AG04450 (cell line): ENCODE data around the gene GRIN2A. TPM values are rescaled to one million over a fixed set of nuclear protein-coding genes. Genes with fewer than 3 reads are reported as not detected.

ENCODE experiments used
- CTCF ChIA-PET: fragments of 300-600, 350-600 bp; formaldehyde crosslinking; extraction: SDS; loops from one replicate; lab custom pipeline; 2022; ENCODE audit warnings: antibody characterized with exemption, inconsistent platforms; lab: Charles Lee
- POLR2A ChIA-PET: fragments of 350-600 bp; formaldehyde crosslinking; extraction: SDS; loops from one replicate; lab custom pipeline; 2021; ENCODE audit warnings: antibody characterized with exemption, inconsistent platforms; lab: Yijun Ruan, JAX
- DNase-seq: peaks from one replicate; pipeline ENCODE4 v3.0.0-alpha.2; 2011; ENCODE audit warnings: low read depth, low spot score
- H3K27ac ChIP-seq: one replicate; pipeline ENCODE4 v1.5.1; 2012; ENCODE audit warnings: low read depth, low read length, control low read depth
- H3K27me3 ChIP-seq: one replicate; pipeline ENCODE4 v1.6.0; 2012; ENCODE audit warnings: low read length; ENCODE audit not compliant: control insufficient read depth, insufficient read depth
- H3K4me3 ChIP-seq: 2 replicates; pipeline ENCODE4 v1.5.1; 2011; ENCODE audit warnings: mild to moderate bottlenecking, low read depth, low read length, control low read depth
- H3K9me3 ChIP-seq: 2 replicates; pipeline ENCODE4 v1.5.1; 2012; ENCODE audit warnings: low read length; ENCODE audit not compliant: control insufficient read depth, insufficient read depth
- polyA plus RNA-seq: library from polyadenylated mRNA; depleted of rRNA; stranded (reverse); fragments of >200 nt; gene quantifications from 2 replicates; pipeline ENCODE4 v1.2.3, GENCODE V29; 2011
- TF ChIP-seq, protein P1 (sequence below): IDR thresholded peaks from 2 replicates; pipeline ENCODE4 v1.5.1; 2011; ENCODE audit warnings: low read depth, low read length, control low read depth, inconsistent platforms

GRIN2A gene
- polyA plus RNA-seq, 1 experiment, result not detected

DNA sequence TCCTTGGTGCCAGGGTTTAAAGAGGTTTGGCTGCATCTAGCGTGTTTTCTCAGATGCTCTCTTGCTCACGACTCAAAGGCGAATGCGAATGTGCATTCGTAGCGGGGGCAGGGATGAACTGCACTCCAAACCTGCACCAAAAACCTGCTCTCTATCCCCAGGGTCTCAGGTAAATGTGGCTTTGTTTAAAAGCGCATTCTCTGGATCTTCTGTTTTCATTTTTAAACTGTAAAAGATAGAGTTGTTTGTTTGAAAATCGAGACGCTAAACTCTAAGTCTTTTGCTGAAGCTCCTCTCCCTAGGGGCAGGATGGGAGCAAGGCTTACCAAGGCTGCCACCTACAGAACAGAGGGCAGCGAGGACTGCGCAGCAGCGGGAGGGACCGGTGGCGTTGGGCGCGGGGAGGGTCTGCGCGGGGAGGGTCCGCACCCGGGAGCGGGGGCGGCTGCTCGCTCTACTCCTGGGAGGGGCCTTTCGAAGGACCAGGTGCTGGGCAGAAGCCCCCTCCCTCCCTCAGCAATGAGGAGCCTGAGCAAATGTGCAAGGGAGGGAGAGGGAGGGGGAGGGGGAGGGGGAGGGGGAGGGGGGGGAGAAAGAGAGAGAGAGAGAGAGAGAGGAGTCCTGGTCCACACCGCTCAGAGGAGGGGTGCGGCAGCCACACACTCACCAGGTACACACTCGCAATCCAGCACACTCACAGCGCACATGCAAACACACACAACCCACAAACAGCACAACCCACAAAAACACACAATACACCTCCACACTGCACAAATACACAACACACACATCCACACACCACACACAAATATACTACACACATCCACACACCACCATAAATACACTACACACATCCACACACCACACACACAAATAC is 142.8 kb downstream of the GRIN2A start:
- Histone ChIP-seq H3K27me3 (no peaks in the 10 kb centered on the region), H3K27ac (no peak overlapping the region), H3K4me3 (no peak overlapping the region), H3K9me3 (peaks cover 34% of the 10 kb centered on the region)
- DNase-seq, result no peak
- TF ChIP-seq, protein P1, sequence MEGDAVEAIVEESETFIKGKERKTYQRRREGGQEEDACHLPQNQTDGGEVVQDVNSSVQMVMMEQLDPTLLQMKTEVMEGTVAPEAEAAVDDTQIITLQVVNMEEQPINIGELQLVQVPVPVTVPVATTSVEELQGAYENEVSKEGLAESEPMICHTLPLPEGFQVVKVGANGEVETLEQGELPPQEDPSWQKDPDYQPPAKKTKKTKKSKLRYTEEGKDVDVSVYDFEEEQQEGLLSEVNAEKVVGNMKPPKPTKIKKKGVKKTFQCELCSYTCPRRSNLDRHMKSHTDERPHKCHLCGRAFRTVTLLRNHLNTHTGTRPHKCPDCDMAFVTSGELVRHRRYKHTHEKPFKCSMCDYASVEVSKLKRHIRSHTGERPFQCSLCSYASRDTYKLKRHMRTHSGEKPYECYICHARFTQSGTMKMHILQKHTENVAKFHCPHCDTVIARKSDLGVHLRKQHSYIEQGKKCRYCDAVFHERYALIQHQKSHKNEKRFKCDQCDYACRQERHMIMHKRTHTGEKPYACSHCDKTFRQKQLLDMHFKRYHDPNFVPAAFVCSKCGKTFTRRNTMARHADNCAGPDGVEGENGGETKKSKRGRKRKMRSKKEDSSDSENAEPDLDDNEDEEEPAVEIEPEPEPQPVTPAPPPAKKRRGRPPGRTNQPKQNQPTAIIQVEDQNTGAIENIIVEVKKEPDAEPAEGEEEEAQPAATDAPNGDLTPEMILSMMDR, result no peak
- ChIA-PET CTCF (no interaction called here), POLR2A (no interaction called here)

DNA sequence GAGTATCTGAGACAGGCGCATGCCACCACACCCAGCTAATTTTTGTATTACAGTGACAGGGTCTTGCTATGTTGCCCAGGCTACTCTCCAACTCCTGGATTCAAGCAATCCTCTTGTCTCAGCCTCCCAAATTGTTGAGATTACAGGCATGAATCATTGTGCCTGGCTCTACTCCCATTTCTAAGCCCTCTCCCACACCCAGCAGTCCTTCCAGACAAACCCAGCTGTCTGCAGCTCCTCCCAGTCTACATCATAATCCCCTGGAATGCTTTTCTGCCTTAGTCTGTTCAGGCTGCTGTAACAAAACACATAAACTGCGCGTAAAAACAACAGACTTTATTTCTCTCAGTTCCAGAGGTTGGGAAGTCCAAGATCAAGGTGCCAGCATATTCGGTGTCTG is 144.5 kb downstream of the GRIN2A start:
- Histone ChIP-seq H3K4me3 (no peak overlapping the region), H3K9me3 (peaks cover 39% of the 10 kb centered on the region), H3K27me3 (no peaks in the 10 kb centered on the region), H3K27ac (no peak overlapping the region)
- ChIA-PET CTCF (no interaction called here), POLR2A (no interaction called here)
- TF ChIP-seq, protein P1, result no peak
- no peak for DNase-seq

DNA sequence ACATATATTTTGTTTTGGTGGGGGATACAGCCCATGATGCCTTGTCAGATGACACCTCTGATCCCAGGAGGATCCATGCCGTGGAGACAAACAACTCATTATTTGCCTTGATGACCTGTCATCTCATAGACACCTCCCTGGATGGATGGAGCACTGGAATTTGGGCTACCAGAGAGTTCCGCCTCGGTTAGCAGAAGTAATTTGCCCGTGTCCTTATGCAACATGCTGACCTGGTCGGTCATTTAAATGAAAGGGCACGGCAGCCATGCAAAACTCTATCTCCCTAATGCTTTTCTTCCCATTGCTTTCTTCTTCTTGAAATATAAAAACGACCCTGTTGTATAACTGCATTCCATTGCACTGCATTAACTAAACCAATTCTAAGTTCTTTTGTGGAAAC is 145.3 kb downstream of the GRIN2A start:
- TF ChIP-seq, protein P1, result no peak
- ChIA-PET POLR2A (no interaction called here), CTCF (no interaction called here)
- Histone ChIP-seq H3K27me3 (no peaks in the 10 kb centered on the region), H3K9me3 (peaks cover 40% of the 10 kb centered on the region), H3K27ac (no peak overlapping the region), H3K4me3 (no peak overlapping the region)
- no peak for DNase-seq

DNA sequence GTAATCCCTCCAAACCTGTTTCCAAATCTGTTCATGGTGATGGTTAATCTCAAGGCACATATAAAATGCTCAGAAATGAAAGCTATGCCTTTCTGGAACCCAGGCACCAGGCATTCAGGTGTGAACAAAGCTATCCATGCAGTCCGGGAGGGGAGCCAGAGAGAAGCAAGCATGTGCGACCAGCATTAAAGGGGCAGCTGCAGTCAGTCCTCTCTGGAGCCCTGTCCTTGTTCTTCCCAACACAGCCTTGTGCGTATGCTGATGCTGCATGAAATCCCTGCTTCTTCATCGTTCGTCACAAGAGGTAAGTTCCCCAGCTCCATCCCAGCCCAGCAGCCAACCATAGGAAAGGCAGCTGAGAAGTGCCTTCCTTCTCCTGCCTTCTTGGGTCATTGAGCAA is 148.7 kb downstream of the GRIN2A start:
- H3K9me3 ChIP-seq, result peaks cover 39% of the 10 kb centered on the region
- no peaks in the 10 kb centered on the region for H3K27me3 ChIP-seq
- POLR2A ChIA-PET, result no interaction called here
- CTCF ChIA-PET, result no interaction called here
- no peak overlapping the region for H3K4me3 ChIP-seq
- no peak for DNase-seq
- TF ChIP-seq, protein P1, result no peak
- H3K27ac ChIP-seq, result no peak overlapping the region

DNA sequence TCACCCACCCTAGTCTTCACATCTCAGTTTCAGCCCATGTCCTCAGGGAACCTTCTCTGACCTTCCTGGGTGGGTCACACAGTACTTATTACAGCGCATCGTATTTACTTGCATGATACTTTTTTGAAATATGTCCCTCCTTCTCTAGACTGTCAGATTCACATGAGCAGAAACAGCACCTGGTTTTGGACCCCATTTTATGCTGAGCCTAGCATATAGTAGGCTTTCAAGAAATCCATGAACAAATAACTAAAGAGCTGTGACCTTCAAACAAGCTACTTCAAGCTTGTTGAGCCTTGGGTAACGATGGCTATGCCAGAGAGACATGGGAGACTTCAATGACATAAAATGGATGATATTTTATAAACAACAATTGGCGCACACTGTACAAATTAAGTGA is 150.3 kb downstream of the GRIN2A start:
- H3K27me3 ChIP-seq, result no peaks in the 10 kb centered on the region
- H3K9me3 ChIP-seq, result peaks cover 45% of the 10 kb centered on the region
- no peak for DNase-seq
- TF ChIP-seq, protein P1, result no peak
- ChIA-PET POLR2A (no interaction called here), CTCF (no interaction called here)
- H3K27ac ChIP-seq, result no peak overlapping the region
- H3K4me3 ChIP-seq, result no peak overlapping the region
